GM23338 (cell line): ENCODE results near the gene DOCK2.

Experiments
- CREB1 ChIP-seq: fragments of 250-450 bp; sonication (Bioruptor Pico); IDR thresholded peaks from 2 replicates; pipeline ENCODE4 v1.5.0; 2020; ENCODE audit warnings: low read depth, mild to moderate bottlenecking, moderate library complexity
- EZH2 ChIP-seq: fragments of 200-600 bp; sonication (generic); IDR thresholded peaks from one replicate; pipeline ENCODE4 v1.8.0; 2017; ENCODE audit warnings: antibody characterized with exemption, mild to moderate bottlenecking, low read depth; ENCODE audit not compliant: unreplicated experiment
- EZH2phosphoT487 ChIP-seq: fragments of 200-600 bp; sonication (generic); IDR thresholded peaks from one replicate; pipeline ENCODE4 v1.8.1; 2018; ENCODE audit warnings: antibody characterized with exemption; ENCODE audit not compliant: unreplicated experiment
- JUNB ChIP-seq: IDR thresholded peaks from one replicate; pipeline ENCODE4 v1.6.1; 2016; ENCODE audit warnings: antibody characterized with exemption; ENCODE audit not compliant: unreplicated experiment
- POLR2AphosphoS5 ChIP-seq: IDR thresholded peaks from 2 replicates; pipeline ENCODE4 v1.6.1; 2016; ENCODE audit warnings: antibody characterized with exemption, low read depth
- STAT1 ChIP-seq: IDR thresholded peaks from one replicate; pipeline ENCODE4 v1.6.1; 2016; ENCODE audit warnings: antibody characterized with exemption; ENCODE audit not compliant: unreplicated experiment
- ZNF331 ChIP-seq: fragments of 250-450 bp; sonication (Bioruptor Pico); IDR thresholded peaks from 2 replicates; pipeline ENCODE4 v1.5.0; 2020; ENCODE audit warnings: low read depth, mild to moderate bottlenecking, moderate library complexity
- TF ChIP-seq, protein P1 (sequence below), 2 experiments: fragments of 200-600 bp in 1 of 2; sonication (generic) in 1 of 2; conservative IDR thresholded peaks; 2 replicates each; pipeline versions ENCODE4 v1.5.1 to v1.6.1; 2016 to 2017; ENCODE audit warnings: antibody characterized with exemption in 2 of 2, low read depth in 2 of 2, mild to moderate bottlenecking in 2 of 2, moderate library complexity in 1 of 2
- TF ChIP-seq, protein P2 (sequence below): IDR thresholded peaks from one replicate; pipeline ENCODE4 v1.6.1; 2018; ENCODE audit warnings: antibody characterized with exemption; ENCODE audit not compliant: unreplicated experiment
- TF ChIP-seq, protein P3 (sequence below): IDR thresholded peaks from 2 replicates; pipeline ENCODE4 v1.6.1; 2016; ENCODE audit warnings: antibody characterized with exemption
- TF ChIP-seq, protein P4 (sequence below): fragments of 250-450 bp; sonication (Bioruptor Pico); IDR thresholded peaks from 2 replicates; pipeline ENCODE4 v1.5.0; 2020; ENCODE audit warnings: mild to moderate bottlenecking, moderate library complexity

DNA sequence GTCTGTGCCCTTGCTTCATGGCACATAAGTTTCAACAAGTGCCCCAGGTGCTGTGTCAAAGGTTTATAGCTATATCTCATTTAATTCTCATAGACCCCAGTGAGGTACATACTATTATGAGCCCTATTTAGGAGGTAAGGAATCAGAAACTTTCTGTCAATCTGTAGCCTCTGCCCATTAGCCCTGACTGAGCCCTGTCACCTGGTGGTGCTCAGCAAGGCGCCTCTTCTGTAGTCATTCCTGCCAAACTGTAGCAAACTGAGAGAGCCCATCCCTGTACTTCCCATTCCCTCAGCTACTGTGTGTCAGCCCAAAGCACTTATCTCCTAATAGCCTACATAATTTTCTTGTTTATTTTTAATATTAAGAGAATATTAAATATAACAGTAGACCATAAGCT is 422.1 kb downstream of the DOCK2 start:
- TF ChIP-seq, protein P1, sequence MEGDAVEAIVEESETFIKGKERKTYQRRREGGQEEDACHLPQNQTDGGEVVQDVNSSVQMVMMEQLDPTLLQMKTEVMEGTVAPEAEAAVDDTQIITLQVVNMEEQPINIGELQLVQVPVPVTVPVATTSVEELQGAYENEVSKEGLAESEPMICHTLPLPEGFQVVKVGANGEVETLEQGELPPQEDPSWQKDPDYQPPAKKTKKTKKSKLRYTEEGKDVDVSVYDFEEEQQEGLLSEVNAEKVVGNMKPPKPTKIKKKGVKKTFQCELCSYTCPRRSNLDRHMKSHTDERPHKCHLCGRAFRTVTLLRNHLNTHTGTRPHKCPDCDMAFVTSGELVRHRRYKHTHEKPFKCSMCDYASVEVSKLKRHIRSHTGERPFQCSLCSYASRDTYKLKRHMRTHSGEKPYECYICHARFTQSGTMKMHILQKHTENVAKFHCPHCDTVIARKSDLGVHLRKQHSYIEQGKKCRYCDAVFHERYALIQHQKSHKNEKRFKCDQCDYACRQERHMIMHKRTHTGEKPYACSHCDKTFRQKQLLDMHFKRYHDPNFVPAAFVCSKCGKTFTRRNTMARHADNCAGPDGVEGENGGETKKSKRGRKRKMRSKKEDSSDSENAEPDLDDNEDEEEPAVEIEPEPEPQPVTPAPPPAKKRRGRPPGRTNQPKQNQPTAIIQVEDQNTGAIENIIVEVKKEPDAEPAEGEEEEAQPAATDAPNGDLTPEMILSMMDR (conservative IDR thresholded peaks at IDR 0.05; ENCODE audit: low read depth in 2 of 2) = no peak
- no peak for TF ChIP-seq JUNB
- TF ChIP-seq, protein P2, sequence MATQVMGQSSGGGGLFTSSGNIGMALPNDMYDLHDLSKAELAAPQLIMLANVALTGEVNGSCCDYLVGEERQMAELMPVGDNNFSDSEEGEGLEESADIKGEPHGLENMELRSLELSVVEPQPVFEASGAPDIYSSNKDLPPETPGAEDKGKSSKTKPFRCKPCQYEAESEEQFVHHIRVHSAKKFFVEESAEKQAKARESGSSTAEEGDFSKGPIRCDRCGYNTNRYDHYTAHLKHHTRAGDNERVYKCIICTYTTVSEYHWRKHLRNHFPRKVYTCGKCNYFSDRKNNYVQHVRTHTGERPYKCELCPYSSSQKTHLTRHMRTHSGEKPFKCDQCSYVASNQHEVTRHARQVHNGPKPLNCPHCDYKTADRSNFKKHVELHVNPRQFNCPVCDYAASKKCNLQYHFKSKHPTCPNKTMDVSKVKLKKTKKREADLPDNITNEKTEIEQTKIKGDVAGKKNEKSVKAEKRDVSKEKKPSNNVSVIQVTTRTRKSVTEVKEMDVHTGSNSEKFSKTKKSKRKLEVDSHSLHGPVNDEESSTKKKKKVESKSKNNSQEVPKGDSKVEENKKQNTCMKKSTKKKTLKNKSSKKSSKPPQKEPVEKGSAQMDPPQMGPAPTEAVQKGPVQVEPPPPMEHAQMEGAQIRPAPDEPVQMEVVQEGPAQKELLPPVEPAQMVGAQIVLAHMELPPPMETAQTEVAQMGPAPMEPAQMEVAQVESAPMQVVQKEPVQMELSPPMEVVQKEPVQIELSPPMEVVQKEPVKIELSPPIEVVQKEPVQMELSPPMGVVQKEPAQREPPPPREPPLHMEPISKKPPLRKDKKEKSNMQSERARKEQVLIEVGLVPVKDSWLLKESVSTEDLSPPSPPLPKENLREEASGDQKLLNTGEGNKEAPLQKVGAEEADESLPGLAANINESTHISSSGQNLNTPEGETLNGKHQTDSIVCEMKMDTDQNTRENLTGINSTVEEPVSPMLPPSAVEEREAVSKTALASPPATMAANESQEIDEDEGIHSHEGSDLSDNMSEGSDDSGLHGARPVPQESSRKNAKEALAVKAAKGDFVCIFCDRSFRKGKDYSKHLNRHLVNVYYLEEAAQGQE = no peak
- TF ChIP-seq POLR2AphosphoS5 = no peak
- TF ChIP-seq ZNF331 = peak; percentile 92
- TF ChIP-seq EZH2 = no peak
- no peak for TF ChIP-seq EZH2phosphoT487
- no peak for TF ChIP-seq CREB1 (CRISPR knock-in tag)
- TF ChIP-seq, protein P3, sequence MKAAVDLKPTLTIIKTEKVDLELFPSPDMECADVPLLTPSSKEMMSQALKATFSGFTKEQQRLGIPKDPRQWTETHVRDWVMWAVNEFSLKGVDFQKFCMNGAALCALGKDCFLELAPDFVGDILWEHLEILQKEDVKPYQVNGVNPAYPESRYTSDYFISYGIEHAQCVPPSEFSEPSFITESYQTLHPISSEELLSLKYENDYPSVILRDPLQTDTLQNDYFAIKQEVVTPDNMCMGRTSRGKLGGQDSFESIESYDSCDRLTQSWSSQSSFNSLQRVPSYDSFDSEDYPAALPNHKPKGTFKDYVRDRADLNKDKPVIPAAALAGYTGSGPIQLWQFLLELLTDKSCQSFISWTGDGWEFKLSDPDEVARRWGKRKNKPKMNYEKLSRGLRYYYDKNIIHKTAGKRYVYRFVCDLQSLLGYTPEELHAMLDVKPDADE = no peak
- TF ChIP-seq, protein P4, sequence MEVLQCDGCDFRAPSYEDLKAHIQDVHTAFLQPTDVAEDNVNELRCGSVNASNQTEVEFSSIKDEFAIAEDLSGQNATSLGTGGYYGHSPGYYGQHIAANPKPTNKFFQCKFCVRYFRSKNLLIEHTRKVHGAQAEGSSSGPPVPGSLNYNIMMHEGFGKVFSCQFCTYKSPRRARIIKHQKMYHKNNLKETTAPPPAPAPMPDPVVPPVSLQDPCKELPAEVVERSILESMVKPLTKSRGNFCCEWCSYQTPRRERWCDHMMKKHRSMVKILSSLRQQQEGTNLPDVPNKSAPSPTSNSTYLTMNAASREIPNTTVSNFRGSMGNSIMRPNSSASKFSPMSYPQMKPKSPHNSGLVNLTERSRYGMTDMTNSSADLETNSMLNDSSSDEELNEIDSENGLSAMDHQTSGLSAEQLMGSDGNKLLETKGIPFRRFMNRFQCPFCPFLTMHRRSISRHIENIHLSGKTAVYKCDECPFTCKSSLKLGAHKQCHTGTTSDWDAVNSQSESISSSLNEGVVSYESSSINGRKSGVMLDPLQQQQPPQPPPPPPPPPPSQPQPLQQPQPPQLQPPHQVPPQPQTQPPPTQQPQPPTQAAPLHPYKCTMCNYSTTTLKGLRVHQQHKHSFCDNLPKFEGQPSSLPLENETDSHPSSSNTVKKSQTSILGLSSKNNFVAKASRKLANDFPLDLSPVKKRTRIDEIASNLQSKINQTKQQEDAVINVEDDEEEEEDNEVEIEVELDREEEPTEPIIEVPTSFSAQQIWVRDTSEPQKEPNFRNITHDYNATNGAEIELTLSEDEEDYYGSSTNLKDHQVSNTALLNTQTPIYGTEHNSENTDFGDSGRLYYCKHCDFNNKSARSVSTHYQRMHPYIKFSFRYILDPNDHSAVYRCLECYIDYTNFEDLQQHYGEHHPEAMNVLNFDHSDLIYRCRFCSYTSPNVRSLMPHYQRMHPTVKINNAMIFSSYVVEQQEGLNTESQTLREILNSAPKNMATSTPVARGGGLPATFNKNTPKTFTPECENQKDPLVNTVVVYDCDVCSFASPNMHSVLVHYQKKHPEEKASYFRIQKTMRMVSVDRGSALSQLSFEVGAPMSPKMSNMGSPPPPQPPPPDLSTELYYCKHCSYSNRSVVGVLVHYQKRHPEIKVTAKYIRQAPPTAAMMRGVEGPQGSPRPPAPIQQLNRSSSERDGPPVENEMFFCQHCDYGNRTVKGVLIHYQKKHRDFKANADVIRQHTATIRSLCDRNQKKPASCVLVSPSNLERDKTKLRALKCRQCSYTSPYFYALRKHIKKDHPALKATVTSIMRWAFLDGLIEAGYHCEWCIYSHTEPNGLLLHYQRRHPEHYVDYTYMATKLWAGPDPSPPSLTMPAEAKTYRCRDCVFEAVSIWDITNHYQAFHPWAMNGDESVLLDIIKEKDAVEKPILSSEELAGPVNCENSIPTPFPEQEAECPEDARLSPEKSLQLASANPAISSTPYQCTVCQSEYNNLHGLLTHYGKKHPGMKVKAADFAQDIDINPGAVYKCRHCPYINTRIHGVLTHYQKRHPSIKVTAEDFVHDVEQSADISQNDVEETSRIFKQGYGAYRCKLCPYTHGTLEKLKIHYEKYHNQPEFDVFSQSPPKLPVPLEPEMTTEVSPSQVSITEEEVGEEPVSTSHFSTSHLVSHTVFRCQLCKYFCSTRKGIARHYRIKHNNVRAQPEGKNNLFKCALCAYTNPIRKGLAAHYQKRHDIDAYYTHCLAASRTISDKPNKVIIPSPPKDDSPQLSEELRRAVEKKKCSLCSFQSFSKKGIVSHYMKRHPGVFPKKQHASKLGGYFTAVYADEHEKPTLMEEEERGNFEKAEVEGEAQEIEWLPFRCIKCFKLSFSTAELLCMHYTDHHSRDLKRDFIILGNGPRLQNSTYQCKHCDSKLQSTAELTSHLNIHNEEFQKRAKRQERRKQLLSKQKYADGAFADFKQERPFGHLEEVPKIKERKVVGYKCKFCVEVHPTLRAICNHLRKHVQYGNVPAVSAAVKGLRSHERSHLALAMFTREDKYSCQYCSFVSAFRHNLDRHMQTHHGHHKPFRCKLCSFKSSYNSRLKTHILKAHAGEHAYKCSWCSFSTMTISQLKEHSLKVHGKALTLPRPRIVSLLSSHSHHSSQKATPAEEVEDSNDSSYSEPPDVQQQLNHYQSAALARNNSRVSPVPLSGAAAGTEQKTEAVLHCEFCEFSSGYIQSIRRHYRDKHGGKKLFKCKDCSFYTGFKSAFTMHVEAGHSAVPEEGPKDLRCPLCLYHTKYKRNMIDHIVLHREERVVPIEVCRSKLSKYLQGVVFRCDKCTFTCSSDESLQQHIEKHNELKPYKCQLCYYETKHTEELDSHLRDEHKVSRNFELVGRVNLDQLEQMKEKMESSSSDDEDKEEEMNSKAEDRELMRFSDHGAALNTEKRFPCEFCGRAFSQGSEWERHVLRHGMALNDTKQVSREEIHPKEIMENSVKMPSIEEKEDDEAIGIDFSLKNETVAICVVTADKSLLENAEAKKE = no peak
- no peak for TF ChIP-seq STAT1
